Embryonic facial prominence (tissue), 1 donor: Measurements from ENCODE around the gene COL20A1.

ENCODE experiments used
- DNase-seq: peaks from one replicate; pipeline ENCODE4 v3.0.0-alpha.2; 2016; ENCODE audit errors: extremely low spot score

The COL20A1 gene

DNA sequence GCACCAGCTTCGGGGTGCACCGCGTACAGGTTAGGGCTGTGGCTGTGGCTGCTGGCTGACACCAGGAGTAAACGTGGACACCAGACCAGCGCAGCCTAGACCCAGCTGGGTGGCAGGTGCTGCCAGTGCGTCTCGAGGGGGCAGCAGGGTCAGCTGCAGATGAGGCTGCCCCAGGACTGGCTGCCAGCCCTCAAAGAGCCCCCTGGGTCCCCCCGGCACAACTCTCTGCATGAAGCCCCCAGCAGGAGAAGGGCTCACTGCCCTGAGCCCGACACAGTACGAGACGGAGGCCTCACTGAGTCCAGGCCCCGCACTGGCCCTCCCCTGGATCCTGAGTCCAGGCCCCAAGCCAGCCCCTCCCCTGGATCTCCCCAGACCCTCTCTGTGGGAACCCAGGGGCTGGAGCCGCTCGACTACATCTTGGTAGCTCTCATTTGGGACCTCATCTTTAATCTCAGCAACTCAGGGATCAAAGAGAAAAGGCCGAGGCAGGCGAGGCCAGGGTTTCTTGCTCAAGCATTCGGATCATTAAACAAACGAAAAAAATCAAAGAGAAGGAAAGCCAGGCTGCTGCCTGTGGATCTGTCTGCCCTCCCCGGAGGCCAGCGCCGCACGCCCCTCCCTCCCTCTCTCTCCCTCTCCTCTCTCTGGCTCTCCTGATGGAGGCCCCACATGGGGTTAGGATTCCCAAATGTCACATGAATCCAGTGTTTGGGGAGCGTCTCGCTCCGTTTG is 31.8 kb upstream of the COL20A1 start:
- peak; percentile 38 for DNase-seq

DNA sequence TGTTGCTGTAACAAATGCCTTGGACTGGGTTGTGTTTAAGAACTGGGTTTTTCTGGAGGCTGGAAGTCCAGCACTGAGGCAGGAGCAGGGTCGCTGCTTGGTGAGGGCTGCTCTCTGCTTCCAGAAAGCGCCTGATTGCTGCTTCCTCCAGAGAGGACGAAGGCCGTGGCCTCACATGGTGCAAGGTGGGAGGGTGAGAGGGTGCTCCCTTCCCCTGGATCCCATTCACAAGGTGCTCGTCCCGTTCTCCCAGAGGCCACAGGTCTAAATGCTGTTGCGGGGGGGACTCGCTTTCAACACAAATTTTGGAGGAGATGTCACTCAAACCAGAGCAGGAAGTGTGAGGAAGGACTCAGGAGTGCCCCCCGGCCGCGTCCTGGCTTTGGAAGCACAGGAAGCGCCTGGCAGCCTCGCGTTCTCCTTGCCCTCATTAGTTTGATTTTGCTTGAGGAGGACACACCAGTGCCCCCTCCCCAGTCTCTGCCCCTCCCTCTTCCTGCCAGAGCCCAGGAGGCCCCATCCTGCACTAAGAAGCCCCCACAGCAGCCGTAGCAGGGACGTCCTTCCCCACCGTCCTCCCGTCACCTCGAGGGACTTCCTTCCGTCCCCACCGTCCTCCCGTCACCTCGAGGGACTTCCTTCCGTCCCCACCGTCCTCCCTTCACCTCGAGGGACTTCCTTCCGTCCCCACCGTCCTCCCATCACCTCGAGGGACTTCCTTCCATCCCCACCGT is 31.0 kb upstream of the COL20A1 start:
- no peak for DNase-seq

DNA sequence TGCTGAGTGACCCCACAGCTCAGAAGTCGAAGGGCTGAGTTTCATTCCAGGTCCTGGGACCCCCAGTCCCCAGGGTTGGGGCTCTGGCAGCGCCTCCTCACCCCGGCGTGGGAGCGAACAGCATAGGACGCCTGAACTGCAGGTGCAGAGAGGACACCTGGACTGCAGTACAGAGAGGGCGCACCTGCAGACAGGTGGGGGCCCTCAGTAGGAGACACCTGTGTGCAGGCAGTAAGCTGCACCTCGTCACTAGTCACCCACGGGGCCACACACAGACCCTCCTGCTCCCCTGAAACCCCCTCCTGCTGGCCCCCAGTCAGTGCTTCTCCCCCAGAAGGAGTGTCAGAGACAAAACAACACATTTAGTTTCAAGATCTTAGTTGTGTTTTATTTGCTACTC is 30.1 kb upstream of the COL20A1 start:
- DNase-seq, result no peak

DNA sequence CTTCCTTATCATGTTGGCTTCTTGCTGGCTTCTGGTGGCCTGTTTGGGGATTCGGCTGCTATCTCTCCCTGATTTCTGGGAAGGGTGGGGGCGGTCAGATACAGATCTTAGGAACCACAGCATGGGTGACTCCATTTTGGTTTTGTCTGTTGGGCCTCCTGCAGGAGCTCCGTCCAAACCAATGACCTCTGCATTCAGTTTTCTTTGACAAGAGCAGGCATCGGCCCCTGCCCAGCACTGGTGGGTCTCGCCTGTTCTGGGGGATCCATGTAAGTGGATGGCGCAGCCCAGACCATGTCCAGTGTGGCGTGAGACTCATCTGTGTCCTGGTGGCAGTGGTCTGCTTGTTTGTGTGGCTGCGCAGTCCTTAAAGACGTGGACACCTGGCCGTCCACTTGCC is 29.0 kb upstream of the COL20A1 start:
- no peak for DNase-seq

DNA sequence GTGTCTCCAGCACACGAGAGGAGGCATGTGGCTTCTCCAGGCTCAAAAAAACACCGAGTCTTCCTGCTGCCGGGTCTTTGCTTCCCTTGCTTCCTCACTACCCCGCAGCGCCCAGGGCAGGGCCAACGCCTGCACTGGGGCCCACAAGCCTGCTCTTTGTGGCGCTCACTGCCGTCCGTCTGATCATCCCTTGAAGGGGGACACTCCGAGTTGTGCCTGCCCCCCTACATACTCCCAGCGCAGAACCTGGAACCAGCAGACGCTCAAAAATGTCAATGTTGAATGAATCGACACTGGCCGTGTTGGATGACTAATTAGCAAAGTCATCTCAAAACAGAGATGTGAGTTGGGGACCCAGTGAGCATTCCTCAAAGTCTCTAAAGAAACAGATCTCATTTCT is 28.5 kb upstream of the COL20A1 start:
- no peak for DNase-seq

DNA sequence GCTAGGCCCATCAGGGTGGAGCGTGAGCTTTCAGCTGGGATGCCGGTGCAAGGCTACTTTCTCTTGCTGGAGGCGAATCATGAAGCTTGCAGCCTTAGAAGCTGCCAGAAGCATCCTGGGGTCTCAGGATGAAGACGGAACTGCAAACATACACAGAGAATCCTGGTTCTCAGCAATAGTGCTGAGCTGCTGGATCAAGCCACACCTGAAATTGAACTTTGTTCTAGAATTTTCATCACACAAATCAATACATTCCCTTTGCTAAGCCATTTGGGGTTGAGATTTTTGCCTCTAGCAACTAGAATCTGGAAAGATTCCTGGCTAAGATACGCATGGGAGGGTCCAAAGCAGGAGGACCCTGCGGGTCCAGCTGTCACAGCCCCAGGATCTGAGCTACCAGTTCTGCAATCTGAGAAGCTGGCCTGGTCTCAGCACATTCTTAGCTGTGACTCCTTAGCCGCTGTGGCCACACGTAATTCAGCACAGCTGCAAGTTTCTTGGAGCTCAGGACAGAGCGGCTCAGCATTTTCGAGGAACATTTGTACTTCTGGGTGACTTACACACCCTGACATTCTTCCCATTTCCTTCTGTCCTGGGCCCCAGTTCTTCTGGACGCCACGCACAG is 27.0 kb upstream of the COL20A1 start:
- no peak for DNase-seq

DNA sequence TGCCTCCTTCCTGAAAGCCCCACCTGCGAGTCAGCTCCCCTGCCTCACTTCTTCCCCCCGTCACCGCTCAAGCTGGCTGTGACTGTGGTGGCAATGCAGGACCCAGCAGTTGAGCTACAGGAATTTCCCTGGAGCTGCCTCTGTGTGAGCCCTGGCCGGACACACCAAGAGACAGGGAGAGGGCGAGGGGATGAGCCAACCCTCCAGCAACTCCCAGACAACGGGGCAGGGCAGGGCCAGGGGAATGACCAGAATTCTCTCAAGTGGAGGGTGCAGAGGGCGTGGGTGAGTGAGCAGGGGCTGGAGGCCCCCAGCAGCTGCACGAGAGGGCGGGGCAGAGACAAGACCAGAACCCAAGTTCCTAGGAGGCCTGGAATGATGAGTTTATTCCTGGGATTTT is 25.3 kb upstream of the COL20A1 start:
- DNase-seq, result no peak

DNA sequence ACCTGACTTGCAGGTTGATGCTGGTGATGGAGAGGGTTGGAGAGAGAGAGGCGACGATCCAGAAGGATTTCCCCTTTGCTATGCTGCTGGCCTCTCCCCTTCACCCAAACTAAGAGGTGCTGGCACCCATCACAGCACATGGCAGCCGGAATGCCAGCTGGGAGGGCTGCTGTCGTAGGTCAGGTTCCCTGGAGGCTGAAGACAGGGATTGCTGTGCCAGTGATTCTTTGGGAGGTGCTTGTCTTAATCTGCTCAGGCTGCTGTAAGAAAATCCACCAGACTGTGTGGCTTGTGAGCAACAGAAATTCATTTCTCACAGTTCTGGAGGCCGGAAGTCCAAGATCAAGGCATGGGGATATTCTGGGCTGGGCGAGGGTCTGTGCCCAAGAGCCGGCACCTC is 24.7 kb upstream of the COL20A1 start:
- DNase-seq, result no peak

DNA sequence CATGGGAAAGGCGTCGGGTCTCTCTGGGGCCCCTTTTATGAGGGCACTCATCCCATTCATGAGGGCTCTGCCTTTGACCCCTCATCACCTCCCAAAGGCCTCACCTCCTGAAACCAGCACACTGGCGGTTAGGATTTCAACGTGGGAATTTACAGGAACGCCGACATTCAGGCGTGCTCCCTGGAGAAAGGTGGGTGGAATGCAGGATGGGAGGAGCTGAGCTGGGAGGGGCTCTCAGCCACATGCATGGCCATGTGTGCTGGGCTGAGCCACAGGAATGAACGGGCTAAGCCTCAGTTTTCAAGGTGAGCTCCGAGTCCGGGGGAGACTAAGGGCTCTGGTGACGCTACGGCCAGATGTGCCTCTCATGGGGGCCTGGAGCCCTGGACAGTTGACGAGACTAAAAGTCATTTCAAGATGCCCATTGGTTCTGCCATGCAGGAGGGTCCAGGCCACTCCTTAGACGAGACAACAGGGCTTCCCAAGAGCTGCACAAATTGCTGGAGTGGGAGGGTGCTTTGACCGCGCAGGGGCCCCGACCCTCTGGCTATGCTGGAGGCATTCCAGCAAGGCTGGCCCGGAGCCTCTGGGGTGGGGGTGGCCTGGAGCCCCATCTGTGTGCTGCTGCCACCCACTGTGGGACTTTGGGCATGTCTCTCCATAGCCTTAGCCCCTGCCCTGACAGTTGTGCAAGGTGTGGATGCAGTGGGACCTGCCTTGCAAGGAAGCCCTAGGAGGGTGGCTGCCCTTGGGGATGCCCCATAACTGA is 24.1 kb upstream of the COL20A1 start:
- no peak for DNase-seq

DNA sequence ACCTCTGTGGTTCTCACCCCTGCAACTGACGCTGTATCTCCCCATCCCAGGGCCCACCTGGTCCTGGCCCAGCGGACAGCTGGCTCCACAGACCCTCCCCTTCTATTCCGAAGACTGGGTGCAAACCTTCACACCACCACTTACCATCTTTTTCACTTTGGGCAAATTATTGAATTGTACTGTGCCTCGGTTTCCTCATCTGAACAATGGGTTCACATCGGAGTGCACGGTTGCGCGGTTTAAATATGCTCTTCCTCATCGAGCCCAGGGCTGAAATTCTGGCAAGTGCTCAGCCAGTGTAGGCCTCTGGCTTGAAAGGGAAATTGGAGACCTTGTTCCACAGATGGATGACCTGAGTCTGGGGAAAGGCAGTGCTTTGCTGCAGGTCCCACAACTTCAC is 23.3 kb upstream of the COL20A1 start:
- DNase-seq, result no peak

DNA sequence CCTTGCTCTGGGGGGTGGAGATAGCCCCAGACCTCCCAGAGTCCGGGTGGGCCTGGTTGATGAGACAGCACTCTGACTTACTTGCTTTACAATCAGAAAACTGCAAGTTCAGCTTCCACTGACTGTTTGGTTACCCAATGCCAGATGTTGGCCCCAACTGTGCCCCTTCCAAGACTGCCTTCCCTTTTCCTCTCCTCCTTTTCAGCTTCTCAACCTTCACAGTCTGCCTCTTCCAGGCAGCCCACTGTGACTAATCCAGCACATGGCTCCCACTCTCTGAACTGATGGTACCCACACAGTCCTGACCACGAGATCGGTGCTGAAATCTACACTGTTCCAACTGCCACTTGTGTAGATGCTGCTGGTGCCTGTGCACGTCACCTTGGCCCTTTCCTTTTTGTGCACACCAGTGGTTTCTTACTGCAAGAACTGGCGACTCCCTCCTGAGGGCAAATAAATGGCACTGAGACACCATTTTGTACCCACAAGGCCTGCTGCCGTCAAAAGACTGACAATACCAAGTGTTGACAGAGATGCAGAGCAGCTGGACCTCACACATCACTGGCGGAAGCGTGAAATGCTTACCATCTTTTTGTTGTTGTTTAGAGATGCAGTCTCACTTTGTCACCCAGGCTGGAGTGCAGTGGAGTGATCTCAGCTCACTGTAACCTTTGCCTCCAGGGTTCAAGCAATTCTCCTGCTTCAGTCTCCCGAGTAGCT is 22.2 kb upstream of the COL20A1 start:
- DNase-seq, result no peak

DNA sequence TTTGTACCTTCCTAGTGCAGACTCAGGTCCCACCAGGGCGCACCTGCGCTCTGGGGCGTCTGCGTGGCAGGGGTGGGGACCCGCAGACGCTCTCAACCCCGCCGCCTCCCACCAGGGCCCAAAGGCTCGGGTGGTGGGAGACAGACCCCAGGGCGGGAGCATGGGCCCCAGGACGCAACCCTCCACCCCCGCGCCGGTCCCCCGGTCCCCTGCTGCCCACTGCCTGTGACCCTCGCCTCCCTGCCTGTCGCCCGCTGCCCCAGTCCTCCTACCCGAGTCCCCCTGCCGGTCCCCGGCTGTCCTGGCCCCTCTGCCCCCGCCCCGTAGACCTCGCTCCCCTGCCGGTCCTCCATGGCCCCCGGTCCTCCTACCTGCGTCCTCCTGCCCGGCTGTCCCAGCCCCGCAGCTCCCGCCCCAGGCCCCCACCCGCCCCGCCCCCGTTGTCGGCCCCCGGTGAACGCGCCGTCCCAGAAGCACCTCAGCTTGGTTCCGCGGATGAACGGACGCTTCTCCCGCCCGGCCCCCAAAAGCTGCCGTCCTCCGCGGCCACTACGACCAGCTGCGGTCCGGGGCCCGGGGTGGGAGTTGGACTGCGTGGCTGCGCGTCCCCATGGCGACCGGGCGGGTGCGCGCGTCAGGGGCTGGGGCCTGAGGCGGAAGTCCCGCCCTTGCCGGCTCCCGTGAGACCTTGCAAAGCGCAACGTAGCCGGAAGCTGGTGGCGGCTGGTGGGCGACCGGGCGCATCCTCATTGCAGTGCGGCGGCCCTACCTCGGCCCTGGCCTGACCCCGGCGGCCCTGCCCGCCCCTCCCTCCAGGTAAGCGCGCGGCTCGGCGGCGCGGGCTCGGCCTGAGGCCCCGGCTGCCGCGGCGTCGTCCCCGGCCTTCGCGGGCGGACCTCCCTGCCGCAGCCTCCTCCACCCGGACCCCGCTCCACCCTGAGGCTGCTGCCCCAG is 20.6 kb upstream of the COL20A1 start, which contains the start of gene ARFGAP1:
Gene ARFGAP1, plus strand, starts transcription at position 709 of the 954 bp plus-strand sequence. CDS start 2,768 bp downstream, outside the sequence.
- peak; percentile 74 for DNase-seq

DNA sequence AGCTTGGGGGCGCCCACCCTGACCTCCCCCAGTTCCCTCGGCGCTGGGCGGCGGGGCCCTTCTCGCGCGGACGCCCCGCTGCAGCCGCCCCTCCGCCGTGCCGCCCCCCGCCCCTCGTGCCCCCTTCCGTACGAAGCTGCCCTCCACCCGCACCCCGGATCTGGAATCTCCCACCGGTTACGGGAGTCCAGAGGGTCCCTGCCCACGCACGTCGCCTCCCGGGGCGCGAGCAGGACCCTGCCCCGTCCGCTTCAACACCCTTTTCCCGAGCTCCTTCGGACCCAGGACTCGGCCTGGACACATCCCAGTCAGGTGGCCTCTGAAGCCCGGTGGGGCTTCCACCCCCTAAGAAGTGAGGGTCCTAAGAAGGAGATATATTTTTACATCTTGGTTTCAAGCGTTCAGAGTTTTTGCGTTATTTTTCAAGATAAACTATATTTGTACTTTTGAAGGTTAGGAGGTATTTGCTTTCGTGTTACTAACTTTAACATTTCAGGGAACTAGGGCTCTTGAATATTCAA is 19.9 kb upstream of the COL20A1 start:
- no peak for DNase-seq

DNA sequence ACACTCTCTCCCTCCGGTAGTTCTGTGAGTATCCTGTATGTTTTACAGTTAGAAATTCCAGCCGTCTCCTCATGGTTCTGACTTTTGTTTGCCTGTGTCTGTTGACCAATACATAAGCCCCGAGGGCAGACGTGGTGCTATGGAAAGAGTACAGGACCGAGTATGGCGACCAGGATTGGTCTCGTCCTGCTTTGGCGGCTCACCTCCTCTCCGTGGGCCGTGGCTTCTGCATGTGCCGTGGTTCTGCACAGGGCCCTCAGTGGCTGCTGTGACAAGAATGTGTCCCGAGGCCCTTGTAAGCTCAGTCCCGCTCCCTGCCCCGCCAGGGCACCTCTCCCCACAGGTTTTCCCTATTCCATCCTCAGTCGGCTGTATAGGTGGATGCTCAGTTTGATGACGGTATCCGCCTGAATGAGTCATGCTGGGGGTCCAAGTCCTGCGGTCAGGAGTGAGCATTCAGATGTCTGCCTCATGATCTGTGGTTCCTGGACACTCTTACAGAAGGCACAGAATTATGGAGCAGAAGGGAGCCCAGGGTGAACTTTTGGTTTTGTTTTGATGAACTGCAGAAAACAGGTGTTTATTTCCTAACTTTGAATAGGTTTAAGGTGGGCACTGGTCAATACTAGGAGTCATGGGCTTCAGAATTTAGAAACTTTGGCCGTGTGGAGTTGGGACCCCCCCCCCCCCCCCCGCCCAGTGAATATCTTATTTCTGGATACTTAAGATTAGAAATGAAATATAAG is 19.2 kb upstream of the COL20A1 start:
- DNase-seq, result no peak

DNA sequence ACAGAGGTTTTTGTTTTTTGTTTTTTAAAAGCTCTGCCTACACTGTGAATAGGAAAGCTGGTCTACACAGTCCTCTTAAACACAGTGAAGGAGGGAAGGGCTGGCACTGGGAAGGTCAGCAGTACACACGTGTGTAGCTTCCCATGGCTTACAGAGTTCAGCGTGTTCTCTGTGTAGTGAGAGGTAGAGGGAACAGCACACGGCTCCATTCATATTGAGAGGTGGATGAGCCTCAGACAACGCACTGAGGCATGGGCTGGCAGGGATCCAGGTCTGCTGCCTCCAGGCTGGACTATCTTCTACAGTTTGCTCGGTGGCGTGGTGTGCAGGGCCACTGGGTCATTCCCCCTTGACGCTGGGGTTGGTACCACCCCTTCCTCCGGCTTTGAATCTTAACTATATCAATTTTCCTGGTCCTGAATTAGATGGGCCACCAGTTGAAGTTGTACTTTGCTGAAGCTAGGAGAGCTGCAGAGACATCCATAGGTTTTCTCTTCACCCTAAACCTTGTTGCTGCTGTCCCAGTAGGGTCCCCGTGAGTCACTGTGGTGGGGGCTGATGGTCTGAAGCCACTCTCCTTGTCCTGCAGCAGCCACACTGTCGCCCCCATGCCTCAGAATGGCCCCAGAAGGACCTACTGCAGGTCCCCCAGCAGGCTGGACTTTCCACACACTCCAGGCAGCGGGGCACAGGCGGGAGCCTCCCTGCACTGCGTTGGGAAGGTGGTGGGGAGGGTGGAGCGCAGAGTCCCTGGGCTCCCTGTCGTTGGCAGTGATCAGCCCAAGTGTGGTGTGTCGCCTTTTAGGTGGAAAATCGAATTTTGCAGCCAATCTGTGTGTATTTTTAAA is 18.4 kb upstream of the COL20A1 start:
- DNase-seq, result no peak

DNA sequence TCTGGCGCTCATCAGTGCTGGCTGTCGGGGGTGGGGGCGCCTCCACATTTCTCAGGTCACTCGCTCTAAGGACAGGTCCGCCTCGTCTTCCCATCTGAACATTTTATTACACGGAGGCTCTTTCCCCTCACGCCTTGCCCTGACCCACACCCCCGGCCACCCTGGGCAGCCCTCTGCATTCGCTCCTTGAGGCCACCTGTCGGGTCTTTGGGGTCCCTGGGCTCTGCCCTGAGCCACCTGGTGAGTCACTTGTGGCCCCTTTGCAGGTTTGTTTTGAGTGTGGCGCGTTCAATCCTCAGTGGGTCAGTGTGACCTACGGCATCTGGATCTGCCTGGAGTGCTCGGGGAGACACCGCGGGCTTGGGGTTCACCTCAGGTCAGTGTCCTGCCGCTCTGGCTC is 17.2 kb upstream of the COL20A1 start:
- no peak for DNase-seq

DNA sequence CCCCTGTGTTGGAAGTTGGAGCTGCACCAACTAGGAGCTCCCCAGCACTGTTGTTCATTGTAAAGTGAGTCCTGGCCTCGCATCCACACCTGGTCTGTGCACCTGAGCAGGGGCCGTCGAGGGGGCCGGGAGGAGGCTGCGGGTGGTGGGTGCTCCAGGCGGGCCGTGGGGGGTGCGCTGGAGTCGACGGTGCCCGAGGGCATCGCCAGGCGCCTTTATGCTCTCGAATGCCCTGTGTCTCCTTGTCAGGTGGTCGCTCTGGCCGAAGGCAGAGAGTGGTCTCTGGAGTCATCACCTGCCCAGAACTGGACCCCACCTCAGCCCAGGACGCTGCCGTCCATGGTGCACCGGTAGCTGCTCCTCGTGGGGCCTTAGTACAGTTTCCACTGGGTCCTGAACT is 16.0 kb upstream of the COL20A1 start:
- no peak for DNase-seq
